Activated CD8-positive, alpha-beta memory T cell treated with anti-CD3 and anti-CD28 coated beads, Interleukin-2, amount 50 U/mL, for 24 hours (primary cell): Measurements from ENCODE around the gene NR2C2AP.
A peak's percentile ranks its signal among the peaks of the same experiment; 100 is the strongest.
"Not testable (repeated sequence)": the region's sequence is repeated elsewhere in the genome, so short reads cannot be mapped to it uniquely, and the experiment has no call there.

Source experiments
- DNase-seq: peaks from one replicate; pipeline ENCODE4 v3.0.0-alpha.2; 2020; ENCODE audit errors: extremely low read depth

Gene NR2C2AP

GRCh38 chr19:19181488-19181998, 21.7 kb downstream of the NR2C2AP start:
- DNase-seq = no peak

DNA sequence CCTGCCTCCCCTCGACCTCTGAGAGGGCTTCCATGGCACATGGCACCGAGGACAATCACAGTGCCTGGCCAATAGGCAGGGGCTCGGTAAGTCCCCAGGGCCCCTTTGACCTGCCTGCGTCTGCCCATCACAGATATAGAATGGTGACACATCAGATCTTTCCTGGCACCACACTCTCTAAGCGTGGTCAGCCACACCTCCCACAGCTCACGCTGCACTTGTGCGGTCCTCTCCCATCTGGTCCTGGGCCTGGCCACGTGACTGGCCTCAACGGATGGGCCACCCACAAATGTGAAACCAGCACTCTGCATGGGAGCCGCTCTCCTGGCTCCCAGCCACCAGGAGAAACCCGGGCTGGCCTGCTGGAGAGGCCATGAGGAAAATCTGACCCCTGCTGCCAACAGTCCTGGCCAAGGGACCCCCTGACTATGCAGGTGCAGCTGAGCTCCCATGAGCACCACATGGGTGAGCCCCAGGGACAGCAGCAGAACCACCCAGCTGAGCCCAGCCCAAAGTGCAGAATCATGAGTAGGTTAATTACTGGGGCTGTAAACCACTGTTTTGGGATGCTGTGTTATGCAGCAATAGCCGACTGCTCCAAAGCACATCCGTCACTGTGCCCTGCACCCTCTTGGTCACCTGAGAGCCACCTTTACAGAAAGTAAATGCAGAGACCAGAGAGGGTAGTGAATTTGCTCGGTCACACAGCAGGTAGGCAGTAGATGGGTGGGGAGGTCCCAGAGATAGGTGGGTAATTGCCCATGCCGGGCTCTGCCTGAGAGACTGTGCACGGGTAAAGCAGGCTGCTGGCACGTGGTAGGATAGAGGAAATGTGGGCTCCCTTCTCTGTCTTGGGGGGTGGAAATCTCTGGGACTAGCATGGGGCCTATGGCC, 23.4 kb downstream of the NR2C2AP start:
- no peak for DNase-seq

DNA sequence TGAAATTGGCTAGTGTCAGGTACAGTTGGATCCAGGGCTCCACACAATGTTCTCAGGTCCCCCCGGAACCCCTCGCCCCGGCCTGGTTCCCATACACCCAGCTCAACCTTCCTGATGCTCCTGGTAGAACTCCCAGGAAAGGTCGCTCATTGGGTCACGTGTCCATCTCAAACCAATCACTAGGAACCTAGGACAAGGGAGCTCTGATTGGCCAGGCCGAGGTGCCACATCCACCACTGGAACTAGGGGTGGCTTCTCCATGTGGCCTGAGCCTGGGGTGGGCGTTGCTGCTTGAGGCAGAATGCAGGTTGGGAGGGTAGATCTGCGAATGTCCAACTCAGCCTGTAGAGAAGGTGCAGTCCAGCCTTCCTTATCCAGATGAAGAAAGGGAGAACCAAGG, 26.3 kb downstream of the NR2C2AP start:
- no peak for DNase-seq

GRCh38 chr19:19173243-19173642, 30.0 kb downstream of the NR2C2AP start:
- DNase-seq = not testable (repeated sequence)

- DNase-seq = no peak
Measured at GRCh38 chr19:19171821-19172532, 31.2 kb downstream of the NR2C2AP start.

DNA sequence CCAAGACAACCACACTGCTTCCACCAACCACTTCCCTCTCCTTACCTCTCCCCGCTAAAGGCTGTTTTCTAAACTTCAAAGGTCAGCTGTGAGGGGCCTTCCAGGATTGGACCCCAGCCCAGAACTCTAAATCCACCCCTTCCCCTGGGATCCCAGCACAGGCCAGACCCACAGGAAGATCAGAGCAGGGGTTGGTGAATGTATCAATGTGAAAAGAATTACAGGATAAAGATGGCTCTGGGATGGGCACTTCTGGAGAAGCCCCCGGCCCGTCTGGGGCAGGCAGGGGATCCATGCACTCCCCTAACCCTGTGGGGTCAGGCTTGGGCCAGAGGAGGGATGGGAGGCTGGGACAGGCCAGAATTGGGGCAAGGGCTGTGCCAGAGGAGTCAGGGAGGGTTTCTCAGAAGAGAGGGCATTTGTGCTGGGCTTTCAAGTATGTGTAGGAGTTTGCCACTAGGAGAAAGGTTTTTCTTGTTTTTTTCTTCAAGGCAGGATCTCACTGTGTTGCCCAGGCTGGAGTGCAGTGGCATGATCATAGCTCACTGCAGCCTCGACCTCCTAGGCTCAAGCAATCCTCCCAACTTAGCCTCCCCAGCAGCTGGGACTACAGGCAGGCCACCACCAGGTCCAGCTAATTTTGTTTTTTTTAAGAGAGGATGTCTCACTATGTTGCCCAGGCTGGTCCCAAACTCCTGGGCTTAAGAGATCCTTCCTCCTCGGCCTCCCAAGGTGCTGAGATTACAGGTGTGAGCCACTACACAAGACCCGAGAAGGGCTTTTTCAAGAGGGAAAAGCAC, 32.1 kb downstream of the NR2C2AP start:
- DNase-seq = no peak

DNA sequence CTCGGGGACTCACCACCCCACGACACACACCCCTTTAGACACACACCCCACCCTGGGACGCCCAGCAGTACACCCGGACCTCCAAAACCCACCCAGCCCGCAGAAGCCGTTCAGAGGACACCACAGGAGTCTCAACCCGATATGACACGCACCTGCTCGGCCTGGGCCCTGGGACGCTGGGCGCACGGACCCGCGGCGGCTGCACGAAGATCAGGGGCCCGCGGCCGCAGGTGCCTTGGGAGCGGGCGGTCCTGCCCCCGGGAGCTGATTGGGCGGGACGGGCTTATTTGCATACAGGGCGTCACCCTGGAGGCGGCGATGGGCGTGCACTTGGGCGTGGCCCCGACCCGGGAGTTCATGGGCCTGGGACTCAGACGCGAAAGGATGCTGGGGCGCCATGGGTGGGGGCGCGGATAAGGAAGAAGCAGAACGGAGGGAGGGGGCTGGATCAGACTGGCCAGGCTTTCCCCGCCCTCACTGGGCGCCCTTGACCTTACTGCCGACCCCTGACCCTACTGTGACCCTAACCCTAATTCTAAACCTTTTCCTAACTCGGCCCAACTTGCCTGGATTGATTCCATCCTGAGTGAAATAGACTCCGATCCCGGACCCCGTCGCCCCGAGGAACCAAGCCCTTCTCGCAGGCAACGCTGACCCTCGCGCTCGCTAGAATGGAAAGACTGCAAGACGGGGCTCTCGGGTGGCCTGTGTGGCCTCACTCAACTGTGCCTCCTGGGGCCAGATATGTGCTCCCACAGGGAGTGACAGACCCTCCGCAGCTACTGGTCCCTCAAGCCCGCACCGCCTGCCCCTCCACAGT, 33.0 kb downstream of the NR2C2AP start, which contains the start of gene MEF2B:
TSS of gene MEF2B (minus strand) at position 211 of the 820 bp plus-strand sequence. CDS start 19,528 bp downstream, outside the sequence.
- DNase-seq = peak; percentile 49

- DNase-seq = no peak
Measured at GRCh38 chr19:19169236-19170052, 33.8 kb downstream of the NR2C2AP start.

DNA sequence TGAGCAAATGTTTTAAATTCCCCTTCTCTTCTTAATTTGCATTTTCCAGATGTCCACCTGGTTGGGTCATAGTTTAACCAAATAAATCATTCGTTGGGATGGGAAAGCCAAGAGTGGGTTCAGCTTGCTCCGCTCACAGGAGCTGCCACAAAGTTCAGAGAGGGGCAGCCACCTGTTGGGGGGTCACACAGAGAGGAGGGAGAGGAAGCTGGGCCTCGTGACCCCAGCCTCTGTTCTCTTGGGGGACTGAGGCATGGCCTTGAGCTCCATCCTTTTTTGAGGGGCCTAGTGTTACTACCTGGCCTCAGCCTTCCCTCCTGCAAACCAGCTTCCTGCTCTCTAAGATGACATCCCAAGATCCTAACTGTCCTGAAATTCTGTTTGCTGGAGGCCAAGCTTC, 35.6 kb downstream of the NR2C2AP start:
- DNase-seq = no peak

DNA sequence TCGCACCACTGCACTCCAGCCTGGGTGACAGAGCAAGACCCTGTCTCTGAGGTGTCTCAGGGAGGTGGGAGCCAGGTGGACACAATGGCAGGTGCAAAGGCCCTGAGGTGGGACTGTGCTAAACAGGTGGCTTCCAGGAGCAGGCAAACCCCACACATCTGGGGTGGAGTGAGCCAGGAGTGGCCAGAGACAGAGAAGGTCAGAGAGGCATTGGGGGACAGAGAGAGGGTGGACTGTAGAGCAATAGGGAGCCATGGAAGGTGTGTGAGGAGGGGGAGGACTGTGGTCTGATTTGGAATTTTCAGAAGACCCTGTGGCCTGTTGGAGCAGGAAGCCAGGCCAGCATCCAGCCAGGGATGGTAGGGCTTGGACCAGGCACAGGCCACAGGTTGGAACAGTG, 37.8 kb downstream of the NR2C2AP start:
- no peak for DNase-seq

GRCh38 chr19:19162495-19162894, 40.7 kb downstream of the NR2C2AP start:
- DNase-seq = no peak

DNA sequence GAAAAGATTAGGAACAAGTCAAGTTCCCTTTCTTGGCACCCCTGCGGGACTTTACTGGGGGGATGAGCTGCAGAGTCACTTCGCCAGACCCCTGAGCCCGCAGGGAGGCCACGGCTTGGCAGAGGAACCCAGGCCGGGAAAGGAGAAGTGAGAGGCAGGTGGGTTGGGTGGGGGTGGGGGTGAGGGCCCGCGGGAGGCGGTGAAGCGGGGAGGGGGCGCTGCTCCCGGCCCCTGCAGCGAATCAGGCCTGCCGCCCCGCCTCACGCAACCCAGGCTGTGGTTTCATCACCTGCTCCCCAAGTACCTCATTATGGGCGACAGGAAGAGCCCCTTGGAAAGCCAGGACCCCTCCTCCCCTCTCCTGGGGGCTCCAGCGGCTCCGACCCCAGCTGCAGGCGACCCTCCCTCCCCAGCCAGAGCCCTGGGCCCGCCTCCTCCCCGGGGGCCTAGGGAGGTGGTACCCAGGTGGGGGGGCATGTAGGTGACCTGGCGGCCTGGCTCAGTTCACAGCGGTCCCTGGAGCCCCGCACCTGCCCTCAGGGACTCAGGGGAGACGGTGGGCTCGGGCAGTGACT, 42.7 kb downstream of the NR2C2AP start:
- no peak for DNase-seq

GRCh38 chr19:19159534-19159933, 43.7 kb downstream of the NR2C2AP start:
- DNase-seq = no peak

GRCh38 chr19:19157808-19158207, 45.4 kb downstream of the NR2C2AP start:
- DNase-seq = no peak

- no peak for DNase-seq
Measured at GRCh38 chr19:19155495-19156219, 47.6 kb downstream of the NR2C2AP start.

DNA sequence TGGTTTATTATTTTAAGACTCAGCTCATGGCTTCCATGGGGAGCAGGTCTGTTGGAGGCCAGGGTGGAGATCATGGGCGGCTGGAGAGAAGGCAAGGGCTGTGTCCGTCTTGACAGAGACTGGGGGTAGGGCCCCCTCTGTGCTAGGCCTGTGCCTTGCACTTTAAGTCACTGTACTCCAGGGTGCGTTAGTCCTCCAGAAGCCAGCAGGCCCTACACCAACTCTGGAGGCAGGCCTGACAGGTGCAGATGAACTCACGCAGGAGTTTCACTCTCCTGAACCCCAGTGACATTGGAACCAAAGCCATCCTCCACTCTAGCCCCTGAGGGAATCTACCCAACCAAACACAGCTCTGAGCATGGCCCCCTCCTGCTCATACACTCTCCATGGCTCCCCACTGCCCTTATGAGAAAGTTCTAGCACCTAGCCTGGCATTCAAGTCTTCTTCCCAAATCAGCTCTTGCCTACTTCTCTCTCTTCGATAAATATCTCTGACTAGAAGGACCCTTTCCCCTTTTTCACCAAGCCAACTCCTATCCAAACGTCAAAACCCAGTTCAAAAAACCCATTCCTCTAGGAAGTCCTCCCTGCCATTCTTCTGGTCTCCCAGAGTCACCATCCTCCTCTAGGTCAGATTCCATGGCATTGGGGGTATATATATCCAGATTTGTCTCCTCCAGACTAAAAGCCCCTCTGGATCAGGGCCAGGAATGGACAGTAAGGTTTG, 48.3 kb downstream of the NR2C2AP start:
- no peak for DNase-seq

- DNase-seq = no peak
Measured at GRCh38 chr19:19152668-19153384, 50.4 kb downstream of the NR2C2AP start.

DNA sequence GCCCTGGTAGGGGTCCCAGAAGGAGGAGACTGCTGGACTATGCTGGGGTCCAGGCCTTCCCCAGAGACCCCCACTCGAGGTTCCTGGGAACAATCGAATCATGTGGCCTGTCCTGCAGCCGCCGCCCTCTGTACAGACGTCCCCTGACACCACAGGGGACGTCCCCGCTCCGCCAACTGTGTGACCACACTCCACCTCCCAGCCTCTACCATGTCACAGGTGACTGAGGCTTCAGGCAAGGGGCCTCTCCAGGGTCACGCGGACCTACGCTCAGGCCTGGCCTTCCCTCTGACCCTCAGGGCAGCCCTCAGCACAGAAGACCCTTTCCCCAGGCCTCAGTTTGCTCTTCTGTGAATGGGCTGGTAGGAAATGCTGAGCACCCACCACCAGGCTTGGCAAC, 51.8 kb downstream of the NR2C2AP start:
- no peak for DNase-seq
